HCT116 (cell line): ENCODE data around the gene TLCD1. TPM values are rescaled to one million over a fixed set of nuclear protein-coding genes. Genes with fewer than 3 reads are reported as not detected.

ENCODE experiments used
- CBX3 ChIP-seq: IDR thresholded peaks from 2 replicates; pipeline ENCODE4 v1.6.1; 2012; ENCODE audit warnings: low read depth
- CEBPB ChIP-seq: IDR thresholded peaks from 2 replicates; pipeline ENCODE4 v1.6.1; 2012; ENCODE audit warnings: low read depth
- EGR1 ChIP-seq: IDR thresholded peaks from 2 replicates; pipeline ENCODE4 v1.6.1; 2012; ENCODE audit warnings: low read depth
- ELF1 ChIP-seq: IDR thresholded peaks from 2 replicates; pipeline ENCODE4 v1.6.1; 2012; ENCODE audit warnings: low read depth, borderline replicate concordance
- EZH2 ChIP-seq: fragments of 200-600 bp; sonication (generic); IDR thresholded peaks from 2 replicates; pipeline ENCODE4 v1.6.1; 2017; ENCODE audit warnings: antibody characterized with exemption, mixed run types
- EZH2phosphoT487 ChIP-seq: fragments of 200-600 bp; IDR thresholded peaks from 2 replicates; pipeline ENCODE4 v1.6.1; 2018; ENCODE audit warnings: antibody characterized with exemption, borderline replicate concordance
- POLR2A ChIP-seq: IDR thresholded peaks from 2 replicates; pipeline ENCODE4 v1.7.0; 2011; ENCODE audit warnings: borderline replicate concordance; ENCODE audit not compliant: insufficient read depth, insufficient read length; ENCODE audit errors: extremely low read depth
- RAD21 ChIP-seq: IDR thresholded peaks from 2 replicates; pipeline ENCODE4 v1.6.1; 2012; ENCODE audit warnings: low read depth, mild to moderate bottlenecking
- YY1 ChIP-seq: IDR thresholded peaks from 2 replicates; pipeline ENCODE4 v1.6.1; 2011; ENCODE audit warnings: low read length, low read depth, moderate library complexity, mild to moderate bottlenecking; ENCODE audit not compliant: insufficient replicate concordance; ENCODE audit errors: extremely low read depth
- total RNA-seq: library from RNA; stranded (reverse); gene quantifications from one replicate; pipeline ENCODE4 v1.2.1, GENCODE V29; 2021; ENCODE audit not compliant: unreplicated experiment
- TF ChIP-seq, protein P1 (sequence below): IDR thresholded peaks from 2 replicates; pipeline ENCODE4 v1.6.1; 2012
- TF ChIP-seq, protein P2 (sequence below): IDR thresholded peaks from 2 replicates; pipeline ENCODE4 v1.6.1; 2012; ENCODE audit warnings: low read depth
- TF ChIP-seq, protein P3 (sequence below): IDR thresholded peaks from 2 replicates; pipeline ENCODE4 v1.6.1; 2012

The TLCD1 gene
- total RNA-seq, 1 experiment from 2014 or later = 28.3 TPM

DNA sequence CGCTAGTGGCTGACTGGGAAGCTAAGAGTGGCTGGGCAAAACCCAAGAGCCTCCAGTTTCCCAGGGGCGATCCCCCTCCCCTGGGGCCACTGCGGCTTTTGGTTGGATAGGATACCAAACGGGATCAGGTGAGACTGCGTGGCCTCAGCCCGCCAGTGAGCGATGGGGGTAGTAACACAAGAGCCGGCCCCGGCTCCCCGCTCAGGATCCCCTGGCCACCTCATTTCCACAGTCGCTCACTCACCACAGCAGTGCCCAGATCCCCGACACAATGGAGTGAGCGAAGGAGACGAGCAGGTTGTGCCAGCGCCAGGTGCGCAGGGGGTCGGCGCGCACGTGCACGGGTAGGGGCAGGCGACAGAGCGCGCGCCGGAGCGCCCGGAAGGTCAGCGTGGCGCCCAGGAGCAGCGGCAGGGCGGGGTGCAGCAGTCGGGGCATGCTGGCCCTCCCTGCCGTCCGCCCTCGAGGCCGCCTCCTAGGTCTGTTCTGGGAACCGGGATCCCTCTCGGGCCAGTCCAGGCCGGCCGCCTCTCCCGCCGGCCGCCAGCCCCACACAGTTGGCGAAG, 290 bp downstream of the TLCD1 start (continued):
- no peak for TF ChIP-seq YY1
- TF ChIP-seq ELF1 = no peak
- TF ChIP-seq, protein P1, sequence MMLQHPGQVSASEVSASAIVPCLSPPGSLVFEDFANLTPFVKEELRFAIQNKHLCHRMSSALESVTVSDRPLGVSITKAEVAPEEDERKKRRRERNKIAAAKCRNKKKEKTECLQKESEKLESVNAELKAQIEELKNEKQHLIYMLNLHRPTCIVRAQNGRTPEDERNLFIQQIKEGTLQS = no peak
- TF ChIP-seq EZH2phosphoT487 = no peak
- TF ChIP-seq CEBPB = no peak
- TF ChIP-seq EZH2 = no peak
- TF ChIP-seq, protein P2, sequence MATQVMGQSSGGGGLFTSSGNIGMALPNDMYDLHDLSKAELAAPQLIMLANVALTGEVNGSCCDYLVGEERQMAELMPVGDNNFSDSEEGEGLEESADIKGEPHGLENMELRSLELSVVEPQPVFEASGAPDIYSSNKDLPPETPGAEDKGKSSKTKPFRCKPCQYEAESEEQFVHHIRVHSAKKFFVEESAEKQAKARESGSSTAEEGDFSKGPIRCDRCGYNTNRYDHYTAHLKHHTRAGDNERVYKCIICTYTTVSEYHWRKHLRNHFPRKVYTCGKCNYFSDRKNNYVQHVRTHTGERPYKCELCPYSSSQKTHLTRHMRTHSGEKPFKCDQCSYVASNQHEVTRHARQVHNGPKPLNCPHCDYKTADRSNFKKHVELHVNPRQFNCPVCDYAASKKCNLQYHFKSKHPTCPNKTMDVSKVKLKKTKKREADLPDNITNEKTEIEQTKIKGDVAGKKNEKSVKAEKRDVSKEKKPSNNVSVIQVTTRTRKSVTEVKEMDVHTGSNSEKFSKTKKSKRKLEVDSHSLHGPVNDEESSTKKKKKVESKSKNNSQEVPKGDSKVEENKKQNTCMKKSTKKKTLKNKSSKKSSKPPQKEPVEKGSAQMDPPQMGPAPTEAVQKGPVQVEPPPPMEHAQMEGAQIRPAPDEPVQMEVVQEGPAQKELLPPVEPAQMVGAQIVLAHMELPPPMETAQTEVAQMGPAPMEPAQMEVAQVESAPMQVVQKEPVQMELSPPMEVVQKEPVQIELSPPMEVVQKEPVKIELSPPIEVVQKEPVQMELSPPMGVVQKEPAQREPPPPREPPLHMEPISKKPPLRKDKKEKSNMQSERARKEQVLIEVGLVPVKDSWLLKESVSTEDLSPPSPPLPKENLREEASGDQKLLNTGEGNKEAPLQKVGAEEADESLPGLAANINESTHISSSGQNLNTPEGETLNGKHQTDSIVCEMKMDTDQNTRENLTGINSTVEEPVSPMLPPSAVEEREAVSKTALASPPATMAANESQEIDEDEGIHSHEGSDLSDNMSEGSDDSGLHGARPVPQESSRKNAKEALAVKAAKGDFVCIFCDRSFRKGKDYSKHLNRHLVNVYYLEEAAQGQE = no peak
- TF ChIP-seq EGR1 = no peak
- no peak for TF ChIP-seq CBX3
- TF ChIP-seq, protein P3, sequence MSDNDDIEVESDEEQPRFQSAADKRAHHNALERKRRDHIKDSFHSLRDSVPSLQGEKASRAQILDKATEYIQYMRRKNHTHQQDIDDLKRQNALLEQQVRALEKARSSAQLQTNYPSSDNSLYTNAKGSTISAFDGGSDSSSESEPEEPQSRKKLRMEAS = peak; percentile 94
- TF ChIP-seq RAD21 = no peak
- TF ChIP-seq POLR2A = peak; percentile 84
